ENCODE data around the gene FUBP3. TPM values are rescaled to one million over a fixed set of nuclear protein-coding genes. Genes with fewer than 3 reads are reported as not detected.
"Not testable (repeated sequence)": the region's sequence is repeated elsewhere in the genome, so short reads cannot be mapped to it uniquely, and the experiment has no call there.

FUBP3 gene
- total RNA-seq, 1 donor from 2014 or later = 55.8 TPM

GRCh38 chr9:130672466-130672865 lies 93.1 kb downstream of the FUBP3 start:
- no peaks in the 10 kb centered on the region for H3K4me1 Mint-ChIP-seq

GRCh38 chr9:130672933-130673615 lies 93.7 kb downstream of the FUBP3 start:
- Mint-ChIP-seq H3K27ac (no peak overlapping the region), H3K4me1 (no peaks in the 10 kb centered on the region), H3K9me3 (no peaks in the 10 kb centered on the region), H3K4me3 (no peak overlapping the region), H3K36me3 (ENCODE audit: low read depth) (no peaks in the 10 kb centered on the region), H3K27me3 (peaks cover 10% of the 10 kb centered on the region)
- DNase-seq = no peak
- intact Hi-C loops (cut with micrococcal nuclease) = no loop called here

More at GRCh38 chr9:130672466-130672865, 93.1 kb downstream of the FUBP3 start:
- intact Hi-C loops (cut with micrococcal nuclease) = no loop called here
- Mint-ChIP-seq H3K27ac (no peak overlapping the region), H3K27me3 (peaks cover 14% of the 10 kb centered on the region), H3K4me3 (no peak overlapping the region), H3K36me3 (ENCODE audit: low read depth) (no peaks in the 10 kb centered on the region), H3K9me3 (no peaks in the 10 kb centered on the region)
- no peak for DNase-seq

GRCh38 chr9:130675396-130675795 lies 96.0 kb downstream of the FUBP3 start:
- DNase-seq = no peak
- intact Hi-C loops (cut with micrococcal nuclease) = no loop called here
- Mint-ChIP-seq H3K36me3 (ENCODE audit: low read depth) (no peaks in the 10 kb centered on the region), H3K4me1 (no peaks in the 10 kb centered on the region), H3K9me3 (no peaks in the 10 kb centered on the region), H3K27me3 (peaks cover 19% of the 10 kb centered on the region), H3K4me3 (no peak overlapping the region), H3K27ac (no peak overlapping the region)

- no peak overlapping the region for H3K27ac Mint-ChIP-seq
- H3K9me3 Mint-ChIP-seq = no peaks in the 10 kb centered on the region
- intact Hi-C loops (cut with micrococcal nuclease) = no loop called here
Observed at GRCh38 chr9:130677252-130677651, 97.9 kb downstream of the FUBP3 start.

GRCh38 chr9:130680836-130681768 lies 101.7 kb downstream of the FUBP3 start:
- peaks cover 7% of the 10 kb centered on the region for H3K4me1 Mint-ChIP-seq
- peak overlapping the region; percentile 66 for H3K4me3 Mint-ChIP-seq
- peak; percentile 86 for DNase-seq
- peaks cover 23% of the 10 kb centered on the region for H3K27me3 Mint-ChIP-seq
- no peak overlapping the region for H3K27ac Mint-ChIP-seq
- no peaks in the 10 kb centered on the region for H3K9me3 Mint-ChIP-seq
- H3K36me3 Mint-ChIP-seq (ENCODE audit: low read depth) = no peaks in the 10 kb centered on the region
- intact Hi-C loops (cut with micrococcal nuclease) = no loop called here

More at GRCh38 chr9:130677252-130677651, 97.9 kb downstream of the FUBP3 start:
- peaks cover 4% of the 10 kb centered on the region for H3K4me1 Mint-ChIP-seq
- no peak for DNase-seq
- peaks cover 16% of the 10 kb centered on the region for H3K27me3 Mint-ChIP-seq
- H3K36me3 Mint-ChIP-seq (ENCODE audit: low read depth) = no peaks in the 10 kb centered on the region
- H3K4me3 Mint-ChIP-seq = no peak overlapping the region

- peak overlapping the region; percentile 62 for H3K27ac Mint-ChIP-seq
- H3K27me3 Mint-ChIP-seq = peaks cover 23% of the 10 kb centered on the region
- intact Hi-C loops (cut with micrococcal nuclease) = loop anchor here (1.0 kb wide), 2 partner anchors 11 to 221 kb away; partner anchors contain the start of gene EXOSC2
- no peaks in the 10 kb centered on the region for H3K36me3 Mint-ChIP-seq (ENCODE audit: low read depth)
- no peaks in the 10 kb centered on the region for H3K9me3 Mint-ChIP-seq
- peak overlapping the region; percentile 97 for H3K4me3 Mint-ChIP-seq
- peak; percentile 77 for DNase-seq
- peaks cover 7% of the 10 kb centered on the region for H3K4me1 Mint-ChIP-seq
Observed at GRCh38 chr9:130681769-130682420, 102.5 kb downstream of the FUBP3 start.

GRCh38 chr9:130682421-130683121 lies 103.2 kb downstream of the FUBP3 start:
- peak overlapping the region; percentile 97 for H3K4me3 Mint-ChIP-seq

GRCh38 chr9:130685104-130685503 lies 105.7 kb downstream of the FUBP3 start:
- intact Hi-C loops (cut with micrococcal nuclease) = no loop called here
- no peaks in the 10 kb centered on the region for H3K9me3 Mint-ChIP-seq

More at GRCh38 chr9:130682421-130683121, 103.2 kb downstream of the FUBP3 start:
- intact Hi-C loops (cut with micrococcal nuclease) = loop anchor here (1.0 kb wide), 2 partner anchors 11 to 221 kb away; partner anchors contain the start of gene EXOSC2
- Mint-ChIP-seq H3K36me3 (ENCODE audit: low read depth) (no peaks in the 10 kb centered on the region), H3K27me3 (peaks cover 25% of the 10 kb centered on the region), H3K27ac (peak overlapping the region; percentile 90), H3K4me1 (peaks cover 9% of the 10 kb centered on the region), H3K9me3 (no peaks in the 10 kb centered on the region)
- DNase-seq = peak; percentile 86

GRCh38 chr9:130685945-130686344 lies 106.6 kb downstream of the FUBP3 start:
- H3K4me3 Mint-ChIP-seq; intact Hi-C loops (cut with micrococcal nuclease); DNase-seq; H3K27me3 Mint-ChIP-seq; H3K27ac Mint-ChIP-seq; H3K36me3 Mint-ChIP-seq (ENCODE audit: low read depth); H3K9me3 Mint-ChIP-seq: not testable (repeated sequence)
- peaks cover 24% of the 10 kb centered on the region for H3K4me1 Mint-ChIP-seq

More at GRCh38 chr9:130685104-130685503, 105.7 kb downstream of the FUBP3 start:
- Mint-ChIP-seq H3K4me3 (no peak overlapping the region), H3K4me1 (peaks cover 21% of the 10 kb centered on the region), H3K36me3 (ENCODE audit: low read depth) (no peaks in the 10 kb centered on the region), H3K27me3 (peaks cover 13% of the 10 kb centered on the region), H3K27ac (no peak overlapping the region)
- DNase-seq = no peak

GRCh38 chr9:130687615-130688014 lies 108.2 kb downstream of the FUBP3 start:
- intact Hi-C loops (cut with micrococcal nuclease) = no loop called here
- Mint-ChIP-seq H3K9me3 (no peaks in the 10 kb centered on the region), H3K36me3 (ENCODE audit: low read depth) (no peaks in the 10 kb centered on the region), H3K4me1 (peaks cover 18% of the 10 kb centered on the region), H3K27me3 (peaks cover 7% of the 10 kb centered on the region), H3K4me3 (no peak overlapping the region), H3K27ac (no peak overlapping the region)
- DNase-seq = no peak

Other genes with a start within 250 kb of the FUBP3 start
- 3.2 and 4.5 TPM in 2 replicates for gene ASS1, start 134.6 kb upstream of the FUBP3 start, total RNA-seq
- gene PRDM12, start 85.0 kb downstream of the FUBP3 start, total RNA-seq = 0.21 and 0.28 TPM in 2 replicates
- 109 and 110 TPM in 2 replicates for gene EXOSC2, start 114.2 kb downstream of the FUBP3 start, total RNA-seq